Gastrocnemius medialis (tissue), 4 donors: Measurements from ENCODE around the gene GTPBP8. TPM values are rescaled to one million over a fixed set of nuclear protein-coding genes. Genes with fewer than 3 reads are reported as not detected.
A peak's percentile ranks its signal among the peaks of the same experiment; 100 is the strongest.
"Not testable (repeated sequence)": the region's sequence is repeated elsewhere in the genome, so short reads cannot be mapped to it uniquely, and the experiment has no call there.

Experiments
- ATAC-seq, 2 donors: fragments of 150-250 bp; one replicate each; pipeline ENCODE4 v1.9.1; 2016
- DNase-seq, 2 donors: peaks; one replicate each; pipeline ENCODE4 v3.0.0-alpha.2; 2019
- H3K27ac ChIP-seq, 4 donors: fragments of 200-600 bp; sonication (generic); 1 replicate in 1 of 4; 2 replicates in 3 of 4; pipeline ENCODE4 v1.5.1; 2016 to 2018; ENCODE audit warnings: mild to moderate bottlenecking in 2 of 4, moderate library complexity in 1 of 4
- H3K27me3 ChIP-seq, 3 donors: fragments of 200-600 bp; sonication (generic) in 2 of 3; 1 replicate in 1 of 3; 2 replicates in 2 of 3; pipeline versions ENCODE4 v1.5.1 to v1.6.0; 2016 to 2019; ENCODE audit warnings: mild to moderate bottlenecking in 1 of 3, moderate library complexity in 1 of 3
- H3K36me3 ChIP-seq, 2 donors: fragments of 200-600 bp; sonication (generic) in 1 of 2; one replicate each; pipeline ENCODE4 v1.5.1; 2017 to 2018
- H3K4me1 ChIP-seq, 2 donors: fragments of 200-600 bp; sonication (generic) in 1 of 2; one replicate each; pipeline ENCODE4 v1.5.1; 2016 to 2017; ENCODE audit warnings: mild to moderate bottlenecking in 2 of 2
- H3K4me3 ChIP-seq, 4 donors: fragments of 200-600 bp; sonication (generic) in 3 of 4; 1 replicate in 1 of 4; 2 replicates in 3 of 4; pipeline ENCODE4 v1.5.1; 2016 to 2019; ENCODE audit warnings: mild to moderate bottlenecking in 2 of 4
- H3K9me3 ChIP-seq, 3 donors: fragments of 200-600 bp; sonication (generic) in 2 of 3; 1 replicate in 1 of 3; 2 replicates in 2 of 3; pipeline ENCODE4 v1.5.1; 2016 to 2019
- POLR2A ChIP-seq, 2 donors: fragments of 450-650 bp; IDR thresholded peaks; one replicate each; pipeline ENCODE4 v1.6.1; 2017; ENCODE audit warnings: antibody characterized with exemption in 2 of 2, mild to moderate bottlenecking in 2 of 2, moderate library complexity in 2 of 2
- in situ Hi-C, 4 donors: fragments of 200-750 bp; cut with MboI; loops; one replicate each; pipeline versions ENCODE4 v1.15.0 to v1.8.0; 2017; ENCODE audit warnings: low sequenced_read_pairs in 4 of 4
- intact Hi-C: fragments of 100-400 bp; cut with DNase I; formaldehyde crosslinking; loops from one replicate; pipeline ENCODE4 v1.15.1; 2023; ENCODE audit warnings: low total_unique reads
- total RNA-seq, 4 donors: library from RNA; depleted of rRNA; stranded (reverse); fragments of >200 nt; gene quantifications; one replicate each; pipeline versions ENCODE4 v1.1.0 to v1.2.3, GENCODE V29; 2016
- TF ChIP-seq, protein P1 (sequence below), 5 experiments: fragments of 450-650 bp in 3 of 5; fragments of 200-600 bp in 2 of 5; sonication (generic) in 2 of 5; IDR thresholded peaks in 4 of 5; conservative IDR thresholded peaks in 1 of 5; 1 replicate in 4 of 5; 2 replicates in 1 of 5; pipeline ENCODE4 v1.5.1; 2016 to 2019; ENCODE audit warnings: antibody characterized with exemption in 5 of 5, mild to moderate bottlenecking in 3 of 5, moderate library complexity in 3 of 5

GTPBP8 gene
- total RNA-seq, 4 donors from 2014 or later, result 21.4 to 78.3 (median 40.7) TPM

DNA sequence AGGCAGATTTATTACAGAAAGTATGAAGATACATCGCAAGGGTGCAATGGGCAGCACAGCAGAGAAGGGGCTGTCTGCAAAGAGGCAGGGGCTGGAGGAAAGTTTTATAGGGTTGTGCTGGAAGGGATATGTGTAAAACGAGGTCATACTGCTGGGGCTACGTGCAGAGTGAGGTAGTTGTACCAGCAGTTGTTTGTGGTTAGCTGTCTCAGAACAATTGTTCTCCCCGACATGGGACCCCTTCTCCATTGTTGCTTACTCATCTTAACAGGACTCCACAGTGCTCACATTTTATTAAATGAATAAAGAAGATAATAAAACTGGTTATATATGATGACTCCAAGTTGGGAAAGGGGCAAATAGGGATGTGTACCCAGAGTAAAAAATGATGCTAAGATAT is 49.4 kb downstream of the GTPBP8 start:
- DNase-seq (no peak), ATAC-seq (no peak)
- in situ Hi-C loops, result no loop called here
- Histone ChIP-seq H3K9me3 (no peaks in the 10 kb centered on the region), H3K27ac (no peak overlapping the region), H3K4me3 (no peak overlapping the region), H3K27me3 (no peaks in the 10 kb centered on the region), H3K4me1 (no peaks in the 10 kb centered on the region), H3K36me3 (no peaks in the 10 kb centered on the region)
- TF ChIP-seq POLR2A (IDR thresholded peaks at IDR 0.05), result no peak
- TF ChIP-seq, protein P1, sequence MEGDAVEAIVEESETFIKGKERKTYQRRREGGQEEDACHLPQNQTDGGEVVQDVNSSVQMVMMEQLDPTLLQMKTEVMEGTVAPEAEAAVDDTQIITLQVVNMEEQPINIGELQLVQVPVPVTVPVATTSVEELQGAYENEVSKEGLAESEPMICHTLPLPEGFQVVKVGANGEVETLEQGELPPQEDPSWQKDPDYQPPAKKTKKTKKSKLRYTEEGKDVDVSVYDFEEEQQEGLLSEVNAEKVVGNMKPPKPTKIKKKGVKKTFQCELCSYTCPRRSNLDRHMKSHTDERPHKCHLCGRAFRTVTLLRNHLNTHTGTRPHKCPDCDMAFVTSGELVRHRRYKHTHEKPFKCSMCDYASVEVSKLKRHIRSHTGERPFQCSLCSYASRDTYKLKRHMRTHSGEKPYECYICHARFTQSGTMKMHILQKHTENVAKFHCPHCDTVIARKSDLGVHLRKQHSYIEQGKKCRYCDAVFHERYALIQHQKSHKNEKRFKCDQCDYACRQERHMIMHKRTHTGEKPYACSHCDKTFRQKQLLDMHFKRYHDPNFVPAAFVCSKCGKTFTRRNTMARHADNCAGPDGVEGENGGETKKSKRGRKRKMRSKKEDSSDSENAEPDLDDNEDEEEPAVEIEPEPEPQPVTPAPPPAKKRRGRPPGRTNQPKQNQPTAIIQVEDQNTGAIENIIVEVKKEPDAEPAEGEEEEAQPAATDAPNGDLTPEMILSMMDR (IDR thresholded peaks at IDR 0.05 in 4 of 5, conservative IDR thresholded peaks at IDR 0.05 in 1 of 5), result no peak
- intact Hi-C loops, result no loop called here

DNA sequence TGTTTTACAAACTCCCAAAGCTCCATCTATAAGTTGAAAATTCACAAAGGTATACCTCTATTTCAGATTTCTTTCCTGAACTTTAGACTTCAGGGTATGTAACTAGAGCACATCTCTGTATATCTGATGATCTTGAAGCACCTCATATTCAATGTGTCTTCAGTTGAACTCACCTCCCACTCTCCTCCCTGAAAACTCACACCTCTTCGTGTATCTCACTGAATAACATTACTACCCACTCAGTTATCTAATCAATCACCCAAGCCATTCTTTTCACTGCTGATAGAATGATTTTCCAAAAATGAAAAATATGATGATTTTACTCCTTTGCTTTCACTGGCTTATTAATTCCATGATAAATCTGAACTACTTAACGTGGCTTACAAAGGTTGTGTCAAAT is 52.9 kb downstream of the GTPBP8 start:
- no peaks in the 10 kb centered on the region for H3K4me1 ChIP-seq
- H3K27ac ChIP-seq, result no peak overlapping the region
- H3K36me3 ChIP-seq, result no peaks in the 10 kb centered on the region
- H3K27me3 ChIP-seq, result no peaks in the 10 kb centered on the region
- H3K4me3 ChIP-seq, result no peak overlapping the region
- ATAC-seq, result no peak
- in situ Hi-C loops (no loop called here), intact Hi-C loops (no loop called here)
- no peaks in the 10 kb centered on the region for H3K9me3 ChIP-seq
- TF ChIP-seq POLR2A (IDR thresholded peaks at IDR 0.05), result no peak
- TF ChIP-seq, protein P1 (IDR thresholded peaks at IDR 0.05 in 4 of 5, conservative IDR thresholded peaks at IDR 0.05 in 1 of 5), result no peak
- DNase-seq, result no peak

DNA sequence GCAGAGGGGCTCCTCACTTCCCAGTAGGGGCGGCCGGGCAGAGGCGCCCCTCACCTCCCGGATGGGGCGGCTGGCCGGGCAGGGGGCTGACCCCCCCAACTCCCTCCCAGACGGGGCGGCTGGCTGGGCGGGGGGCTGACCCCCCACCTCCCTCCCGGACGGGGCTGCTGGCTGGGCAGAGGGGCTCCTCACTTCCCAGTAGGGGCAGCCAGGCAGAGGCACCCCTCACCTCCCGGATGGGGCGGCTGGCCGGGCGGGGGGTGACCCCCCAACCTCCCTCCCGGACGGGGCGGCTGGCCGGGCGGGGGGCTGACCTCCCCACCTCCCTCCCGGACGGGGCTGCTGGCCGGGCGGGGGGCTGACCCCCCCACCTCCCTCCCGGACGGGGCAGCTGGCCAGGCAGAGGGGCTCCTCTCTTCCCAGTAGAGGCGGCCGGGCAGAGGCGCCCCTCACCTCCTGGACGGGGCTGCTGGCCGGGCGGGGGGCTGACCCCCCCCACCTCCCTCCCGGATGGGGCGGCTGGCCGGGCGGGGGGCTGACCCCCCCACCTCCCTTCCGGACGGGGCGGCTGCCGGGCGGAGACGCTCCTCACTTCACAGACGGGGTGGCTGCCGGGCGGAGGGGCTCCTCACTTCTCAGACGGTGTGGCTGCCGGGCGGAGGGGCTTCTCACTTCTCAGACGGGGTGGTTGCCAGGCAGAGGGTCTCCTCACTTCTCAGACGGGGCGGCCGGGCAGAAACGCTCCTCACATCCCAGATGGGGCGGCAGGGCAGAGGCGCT is 55.6 kb downstream of the GTPBP8 start:
- H3K9me3 ChIP-seq, H3K4me3 ChIP-seq, DNase-seq, in situ Hi-C loops, intact Hi-C loops, H3K4me1 ChIP-seq, H3K27ac ChIP-seq, H3K36me3 ChIP-seq, ATAC-seq, H3K27me3 ChIP-seq: not testable (repeated sequence)

DNA sequence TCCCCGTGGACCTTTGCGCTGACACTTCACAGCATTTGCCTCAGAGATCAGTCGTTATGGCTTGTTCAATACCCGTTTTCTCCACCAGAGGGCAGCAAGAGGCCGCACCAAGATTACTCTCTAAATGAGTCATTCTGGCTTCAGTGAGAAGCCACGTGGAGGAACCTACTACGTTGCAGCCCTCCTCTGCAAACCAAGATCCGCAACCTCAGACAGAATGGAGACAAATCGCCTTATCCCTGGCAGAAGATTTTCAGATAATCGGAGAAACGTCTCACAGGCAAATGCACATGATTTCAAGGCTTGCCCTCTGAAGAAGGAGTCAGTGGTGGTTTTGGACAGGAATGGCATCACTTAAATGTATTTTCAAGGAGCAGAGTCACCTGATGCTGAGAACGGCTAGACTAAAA is 60.5 kb downstream of the GTPBP8 start:
- peak; percentile 65 to 79 for DNase-seq
- no peaks in the 10 kb centered on the region for H3K9me3 ChIP-seq
- peaks cover 7 to 9% of the 10 kb centered on the region in 2 donors for H3K4me1 ChIP-seq
- intact Hi-C loops (loop anchor here (1.0 to 5.0 kb wide), 4 partner anchors 86 to 576 kb away; no protein-coding TSS in a partner anchor), in situ Hi-C loops (loop anchor here in 3 of 4 donors (5.0 to 25.0 kb wide), 3 partner anchors 83 to 561 kb away; no protein-coding TSS in a partner anchor)
- no peaks in the 10 kb centered on the region for H3K36me3 ChIP-seq
- H3K27ac ChIP-seq, result peak overlapping the region in 2 of 4 donors; percentile 16 to 32
- H3K27me3 ChIP-seq, result no peaks in the 10 kb centered on the region
- peak; percentile 98 to 99 for ATAC-seq
- TF ChIP-seq POLR2A (IDR thresholded peaks at IDR 0.05), result no peak
- TF ChIP-seq, protein P1 (IDR thresholded peaks at IDR 0.05 in 4 of 5, conservative IDR thresholded peaks at IDR 0.05 in 1 of 5), result peak; percentile 94 to 97 (median 95)
- H3K4me3 ChIP-seq, result peak overlapping the region in 2 of 4 donors; percentile 14 to 48

Other genes with a start within 250 kb of the GTPBP8 start
- not detected for gene CD200R1L, start 144.1 kb upstream of the GTPBP8 start, total RNA-seq
- under 1 TPM in 3 of 4 donors, not detected in 1; 0.29 to 0.46 (median 0.40) TPM for gene CD200R1, start 15.9 kb upstream of the GTPBP8 start, total RNA-seq
- gene BOC, start 220.6 kb downstream of the GTPBP8 start, total RNA-seq, result 1 to 10 TPM; 3.7 to 7.4 (median 4.6) TPM